ENCODE results near the gene GLDN.

GLDN gene

GRCh38 chr15:51366071-51366470 is 24.6 kb downstream of the GLDN start:
- TF ChIP-seq CTCF (IDR thresholded peaks at IDR 0.05; ENCODE audit: low read depth, low read length, missing control alignments), result no peak

GRCh38 chr15:51366920-51367319 is 25.5 kb downstream of the GLDN start:
- no peak for TF ChIP-seq CTCF (IDR thresholded peaks at IDR 0.05; ENCODE audit: low read depth, low read length, missing control alignments)
- H3K4me3 ChIP-seq (ENCODE audit: low read depth, low read length), result no peak overlapping the region
- DNase-seq (ENCODE audit: low read depth), result no peak

More at GRCh38 chr15:51366071-51366470, 24.6 kb downstream of the GLDN start:
- H3K4me3 ChIP-seq (ENCODE audit: low read depth, low read length), result no peak overlapping the region
- DNase-seq (ENCODE audit: low read depth), result no peak

- no peak for TF ChIP-seq CTCF (IDR thresholded peaks at IDR 0.05; ENCODE audit: low read depth, low read length, missing control alignments)
- DNase-seq (ENCODE audit: low read depth), result no peak
- H3K4me3 ChIP-seq (ENCODE audit: low read depth, low read length), result no peak overlapping the region
These were observed 26.0 kb downstream of the GLDN start for GRCh38 chr15:51367322-51367976.

GRCh38 chr15:51368307-51368706 is 26.9 kb downstream of the GLDN start:
- TF ChIP-seq CTCF (IDR thresholded peaks at IDR 0.05; ENCODE audit: low read depth, low read length, missing control alignments), result no peak
- DNase-seq (ENCODE audit: low read depth), result no peak
- no peak overlapping the region for H3K4me3 ChIP-seq (ENCODE audit: low read depth, low read length)

GRCh38 chr15:51368751-51369450 is 27.4 kb downstream of the GLDN start:
- no peak for TF ChIP-seq CTCF (IDR thresholded peaks at IDR 0.05; ENCODE audit: low read depth, low read length, missing control alignments)
- no peak for DNase-seq (ENCODE audit: low read depth)

GRCh38 chr15:51369451-51369761 is 28.0 kb downstream of the GLDN start:
- no peak for TF ChIP-seq CTCF (IDR thresholded peaks at IDR 0.05; ENCODE audit: low read depth, low read length, missing control alignments)
- DNase-seq (ENCODE audit: low read depth), result no peak
- no peak overlapping the region for H3K4me3 ChIP-seq (ENCODE audit: low read depth, low read length)

More at GRCh38 chr15:51368751-51369450, 27.4 kb downstream of the GLDN start:
- no peak overlapping the region for H3K4me3 ChIP-seq (ENCODE audit: low read depth, low read length)

- no peak for DNase-seq (ENCODE audit: low read depth)
- no peak for TF ChIP-seq CTCF (IDR thresholded peaks at IDR 0.05; ENCODE audit: low read depth, low read length, missing control alignments)
- no peak overlapping the region for H3K4me3 ChIP-seq (ENCODE audit: low read depth, low read length)
These were observed 29.8 kb downstream of the GLDN start for GRCh38 chr15:51371266-51371665.

Data from GM12864 (cell line).